HepG2 (cell line): ENCODE results near the gene NFKBIZ. TPM values are rescaled to one million over a fixed set of nuclear protein-coding genes. Genes with fewer than 3 reads are reported as not detected.

ENCODE experiments used
- ARNTL ChIP-seq: sonication (generic); formaldehyde crosslinking; IDR thresholded peaks from 2 replicates; pipeline ENCODE4 v1.4.0; 2020; ENCODE audit warnings: mild to moderate bottlenecking, missing genetic modification reagents
- ATF3 ChIP-seq: sonication (generic); formaldehyde crosslinking; IDR thresholded peaks from 2 replicates; pipeline ENCODE4 v1.4.0; 2020; ENCODE audit warnings: missing genetic modification reagents
- DNMT1 ChIP-seq: sonication (generic); formaldehyde crosslinking; IDR thresholded peaks from 2 replicates; pipeline ENCODE4 v1.5.1; 2020; ENCODE audit warnings: mild to moderate bottlenecking, missing genetic modification reagents
- FLYWCH1 ChIP-seq: sonication (generic); formaldehyde crosslinking; IDR thresholded peaks from 2 replicates; pipeline ENCODE4 v1.8.1; 2023; ENCODE audit warnings: mild to moderate bottlenecking, missing genetic modification reagents
- FOSL2 ChIP-seq: sonication (generic); formaldehyde crosslinking; IDR thresholded peaks from 2 replicates; pipeline ENCODE4 v1.4.0; 2020; ENCODE audit warnings: missing genetic modification reagents
- KLF11 ChIP-seq: IDR thresholded peaks from 2 replicates; pipeline ENCODE4 v1.6.1; 2016; ENCODE audit warnings: missing compliant biosample characterization
- MAFK ChIP-seq, 2 experiments: IDR thresholded peaks in 1 of 2; conservative IDR thresholded peaks in 1 of 2; 2 replicates each; pipeline ENCODE4 v1.6.1; 2011; ENCODE audit warnings: improper control_type of control experiment in 2 of 2, low read length in 2 of 2
- MIER2 ChIP-seq: IDR thresholded peaks from 2 replicates; pipeline ENCODE4 v1.6.1; 2016; ENCODE audit warnings: missing biosample characterization, missing genetic modification reagents
- MTA1 ChIP-seq: sonication (generic); formaldehyde crosslinking; IDR thresholded peaks from 2 replicates; pipeline ENCODE4 v1.4.0; 2020; ENCODE audit warnings: missing genetic modification reagents, mild to moderate bottlenecking, borderline replicate concordance
- NCOR1 ChIP-seq: fragments of 200-600 bp; sonication (generic); IDR thresholded peaks from 2 replicates; pipeline ENCODE4 v1.7.0; 2017; ENCODE audit warnings: antibody characterized with exemption, low read length, borderline replicate concordance
- ONECUT2 ChIP-seq: sonication (generic); formaldehyde crosslinking; IDR thresholded peaks from 2 replicates; pipeline ENCODE4 v1.4.0; 2020; ENCODE audit warnings: missing genetic modification reagents
- RARG ChIP-seq: sonication (generic); formaldehyde crosslinking; IDR thresholded peaks from 2 replicates; pipeline ENCODE4 v1.4.0; 2020; ENCODE audit warnings: low read depth, mild to moderate bottlenecking, missing genetic modification reagents
- REXO4 ChIP-seq: sonication (generic); formaldehyde crosslinking; IDR thresholded peaks from 2 replicates; pipeline ENCODE4 v1.8.0; 2022; ENCODE audit warnings: missing genetic modification reagents, mild to moderate bottlenecking, borderline replicate concordance
- RFX1 ChIP-seq: fragments of 450-650 bp; IDR thresholded peaks from 2 replicates; pipeline ENCODE4 v1.6.1; 2017
- RFXANK ChIP-seq: IDR thresholded peaks from 2 replicates; pipeline ENCODE4 v1.6.1; 2016
- RFXAP ChIP-seq: sonication (generic); formaldehyde crosslinking; IDR thresholded peaks from 2 replicates; pipeline ENCODE4 v1.4.0; 2020; ENCODE audit warnings: missing genetic modification reagents, borderline replicate concordance
- TAF1 ChIP-seq: sonication (generic); formaldehyde crosslinking; IDR thresholded peaks from 2 replicates; pipeline ENCODE4 v1.4.0; 2020; ENCODE audit warnings: missing genetic modification reagents
- TBL1XR1 ChIP-seq: fragments of 150-350 bp; IDR thresholded peaks from 2 replicates; pipeline ENCODE4 v1.6.1; 2014; ENCODE audit warnings: borderline replicate concordance, low read length; ENCODE audit not compliant: partially characterized antibody
- WIZ ChIP-seq: sonication (generic); formaldehyde crosslinking; IDR thresholded peaks from 2 replicates; pipeline ENCODE4 v1.5.1; 2020; ENCODE audit warnings: mild to moderate bottlenecking, missing genetic modification reagents
- ZFAT ChIP-seq: sonication (generic); formaldehyde crosslinking; conservative IDR thresholded peaks from 2 replicates; pipeline ENCODE4 v1.8.1; 2023; ENCODE audit warnings: missing genetic modification reagents, inconsistent platforms
- ZFP36 ChIP-seq: fragments of 150-350 bp; IDR thresholded peaks from 2 replicates; pipeline ENCODE4 v1.6.1; 2018; ENCODE audit warnings: borderline replicate concordance, low read length, low read depth; ENCODE audit not compliant: partially characterized antibody
- ZFP37 ChIP-seq: sonication (generic); formaldehyde crosslinking; IDR thresholded peaks from 2 replicates; pipeline ENCODE4 v1.4.0; 2020; ENCODE audit warnings: missing genetic modification reagents, borderline replicate concordance
- ZFY ChIP-seq: sonication (generic); formaldehyde crosslinking; IDR thresholded peaks from 2 replicates; pipeline ENCODE4 v1.4.0; 2020; ENCODE audit warnings: missing genetic modification reagents
- ZNF552 ChIP-seq: sonication (generic); formaldehyde crosslinking; IDR thresholded peaks from 2 replicates; pipeline ENCODE4 v1.9.0; 2022; ENCODE audit warnings: missing genetic modification reagents, mild to moderate bottlenecking, borderline replicate concordance
- ZNF607 ChIP-seq: sonication (generic); formaldehyde crosslinking; IDR thresholded peaks from 2 replicates; pipeline ENCODE4 v1.5.1; 2020; ENCODE audit warnings: missing genetic modification reagents, mild to moderate bottlenecking, borderline replicate concordance
- ZNF619 ChIP-seq: sonication (generic); formaldehyde crosslinking; IDR thresholded peaks from 2 replicates; pipeline ENCODE4 v1.4.0; 2020; ENCODE audit warnings: mild to moderate bottlenecking, missing genetic modification reagents
- ZNF746 ChIP-seq: sonication (generic); formaldehyde crosslinking; IDR thresholded peaks from 2 replicates; pipeline ENCODE4 v1.8.0; 2022; ENCODE audit warnings: mild to moderate bottlenecking, missing genetic modification reagents
- ZNF788 ChIP-seq: sonication (generic); formaldehyde crosslinking; IDR thresholded peaks from 2 replicates; pipeline ENCODE4 v1.5.0; 2020; ENCODE audit warnings: mild to moderate bottlenecking, missing genetic modification reagents, borderline replicate concordance
- ZNF816 ChIP-seq: sonication (generic); formaldehyde crosslinking; IDR thresholded peaks from 2 replicates; pipeline ENCODE4 v1.8.0; 2022; ENCODE audit warnings: missing genetic modification reagents, mild to moderate bottlenecking, borderline replicate concordance
- ZNF83 ChIP-seq: sonication (generic); formaldehyde crosslinking; IDR thresholded peaks from 2 replicates; pipeline ENCODE4 v1.4.0; 2020; ENCODE audit warnings: missing genetic modification reagents, mild to moderate bottlenecking, borderline replicate concordance
- ZNF891 ChIP-seq: sonication (generic); formaldehyde crosslinking; IDR thresholded peaks from 2 replicates; pipeline ENCODE4 v1.5.0; 2020; ENCODE audit warnings: mild to moderate bottlenecking, missing genetic modification reagents
- ZSCAN30 ChIP-seq: sonication (generic); formaldehyde crosslinking; IDR thresholded peaks from 2 replicates; pipeline ENCODE4 v1.5.0; 2020; ENCODE audit warnings: mild to moderate bottlenecking, missing genetic modification reagents
- polyA plus RNA-seq, 8 experiments: library from polyadenylated mRNA; depleted of rRNA in 3 of 8; stranded (reverse) in 7 of 8; unstranded in 1 of 8; fragments of >200 nt; fragmentation: Illumina TruSeq in 4 of 8; extraction: Trizol in 4 of 8; gene quantifications; 2 replicates each; pipeline versions ENCODE4 v1.2.1 to v1.2.3, GENCODE V29; 2011 to 2016; ENCODE audit warnings: low read depth in 4 of 8, missing spikeins in 1 of 8, mixed read lengths in 1 of 8; ENCODE audit not compliant: insufficient read depth in 1 of 8
- total RNA-seq, 5 experiments: library from RNA; depleted of rRNA; stranded (reverse); fragments of >200 nt; fragmentation: Illumina TruSeq; extraction: Trizol; gene quantifications; 2 replicates each; pipeline ENCODE4 v1.2.3, GENCODE V29; 2016; ENCODE audit warnings: low read depth in 1 of 5
- TF ChIP-seq, protein P1 (sequence below): sonication (generic); formaldehyde crosslinking; IDR thresholded peaks from 2 replicates; pipeline ENCODE4 v1.4.0; 2020; ENCODE audit warnings: mild to moderate bottlenecking, missing genetic modification reagents

Gene NFKBIZ
- total and polyA plus RNA-seq, 2 of the 13 experiments (the other 11 are each of a cell fraction or from before 2014, with no cell fraction given): 25.9 to 60.6 TPM

DNA sequence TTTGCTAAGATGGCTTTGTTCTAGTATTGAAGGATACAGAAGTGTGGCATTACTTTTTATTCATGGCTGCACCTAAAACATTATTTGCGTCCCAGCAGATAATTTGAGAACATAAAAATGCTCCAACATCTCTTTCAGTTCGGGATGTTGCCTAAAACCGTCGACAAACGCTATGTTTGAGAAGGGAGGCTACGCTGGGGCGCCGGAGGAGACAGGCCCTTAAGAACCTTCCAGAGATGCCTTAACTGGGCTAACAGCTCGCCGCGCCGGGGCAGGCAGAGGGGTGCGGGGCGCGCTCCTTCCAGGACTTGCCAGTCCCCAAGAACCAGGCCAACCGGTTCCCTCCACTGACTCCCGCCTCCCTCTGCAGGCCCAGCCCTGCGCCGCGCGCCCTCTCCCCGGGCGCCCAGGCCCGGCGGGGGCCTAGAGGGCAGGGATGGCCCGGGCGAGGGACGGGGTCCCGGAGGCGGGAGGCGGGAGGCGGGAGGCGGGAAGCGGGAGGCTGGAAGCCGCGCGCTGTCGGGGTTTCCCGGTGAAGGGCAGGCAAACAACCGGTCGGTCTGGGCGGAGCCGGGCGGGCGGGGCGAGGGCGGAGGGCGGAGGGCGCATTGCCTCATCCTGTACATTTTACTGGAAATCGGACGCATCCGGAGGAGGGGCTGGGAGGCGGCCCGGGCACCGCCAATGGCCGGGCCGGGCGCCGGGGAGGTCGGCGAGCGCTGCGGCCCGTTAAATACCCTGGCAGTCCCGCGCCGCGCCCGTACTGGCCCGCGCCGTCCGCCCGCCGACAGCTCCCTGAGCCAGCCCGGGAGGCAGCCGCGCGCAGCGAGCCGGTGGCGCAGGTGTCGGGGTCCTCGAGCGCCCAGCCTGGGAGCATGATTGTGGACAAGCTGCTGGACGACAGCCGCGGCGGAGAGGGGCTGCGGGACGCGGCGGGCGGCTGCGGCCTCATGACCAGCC lies at the start of gene NFKBIZ (continued):
- TF ChIP-seq RFXAP (peak; percentile 65; the same call in 1 of the 2 replicates), ZNF83 (CRISPR knock-in tag) (no peak), MTA1 (CRISPR knock-in tag) (0 out of 2 replicates have a peak, but pooled peaks have one; percentile 27), KLF11 (no peak), ZFAT (CRISPR knock-in tag) (no peak), TBL1XR1 (no peak), WIZ (CRISPR knock-in tag) (no peak), TAF1 (CRISPR knock-in tag) (peak; percentile 95), RFXANK (CRISPR knock-in tag) (no peak), REXO4 (CRISPR knock-in tag) (no peak), ZNF619 (CRISPR knock-in tag) (no peak), ZNF552 (CRISPR knock-in tag) (no peak), ONECUT2 (CRISPR knock-in tag) (0 out of 2 replicates have a peak, but pooled peaks have one; percentile 15), DNMT1 (no peak), ZNF891 (CRISPR knock-in tag) (0 out of 2 replicates have a peak, but pooled peaks have one; percentile 43), FOSL2 (CRISPR knock-in tag) (peak; percentile 46; the same call in 1 of the 2 replicates), MAFK (conservative IDR thresholded peaks at IDR 0.05 in 1 of 2, IDR thresholded peaks at IDR 0.05 in 1 of 2; ENCODE audit: low read length in 2 of 2) (no peak), ARNTL (CRISPR knock-in tag) (no peak), ZNF816 (CRISPR knock-in tag) (no peak; the same call in 1 of the 2 replicates), ZNF788 (peak; percentile 61; the same call in 1 of the 2 replicates), ZNF746 (CRISPR knock-in tag) (peak; percentile 51; the same call in 1 of the 2 replicates), ZFP36 (no peak), ATF3 (CRISPR knock-in tag) (peak; percentile 64), RARG (CRISPR knock-in tag) (no peak), ZFP37 (no peak), RFX1 (no peak), FLYWCH1 (no peak), ZSCAN30 (CRISPR knock-in tag) (no peak), NCOR1 (0 out of 2 replicates have a peak, but pooled peaks have one; percentile 13), MIER2 (CRISPR knock-in tag) (no peak), ZFY (CRISPR knock-in tag) (peak; percentile 75), ZNF607 (CRISPR knock-in tag) (peak; percentile 78)
- TF ChIP-seq, protein P1, sequence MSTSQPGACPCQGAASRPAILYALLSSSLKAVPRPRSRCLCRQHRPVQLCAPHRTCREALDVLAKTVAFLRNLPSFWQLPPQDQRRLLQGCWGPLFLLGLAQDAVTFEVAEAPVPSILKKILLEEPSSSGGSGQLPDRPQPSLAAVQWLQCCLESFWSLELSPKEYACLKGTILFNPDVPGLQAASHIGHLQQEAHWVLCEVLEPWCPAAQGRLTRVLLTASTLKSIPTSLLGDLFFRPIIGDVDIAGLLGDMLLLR (CRISPR knock-in tag): peak; percentile 81; the same call in 1 of the 2 replicates
